ENCODE data around the gene IL24.

Gene IL24

DNA sequence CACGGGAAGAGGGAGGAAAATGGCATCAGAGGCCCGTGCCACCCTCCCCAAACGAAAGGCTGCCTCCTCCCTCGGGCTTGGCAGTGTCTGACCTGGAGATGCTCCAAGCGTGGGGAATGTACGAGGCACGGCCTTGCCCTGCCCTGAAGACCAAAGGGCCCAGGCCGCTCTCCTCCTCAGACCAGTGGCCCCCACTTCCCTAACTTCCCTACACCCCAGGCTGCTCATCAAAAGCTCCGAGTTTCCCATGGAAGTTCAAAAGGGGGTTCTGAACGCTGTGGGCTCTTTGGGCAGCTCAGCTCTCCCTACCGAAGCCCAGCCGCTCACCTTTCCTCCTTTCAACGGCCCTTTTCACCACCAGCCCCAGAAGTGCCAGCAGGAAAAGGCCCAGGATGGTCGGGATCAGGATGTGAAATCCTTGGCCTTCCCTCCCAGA lies 12.7 kb downstream of the IL24 start:
- H3K9me3 ChIP-seq, result no peaks in the 10 kb centered on the region
- H3K4me1 ChIP-seq (ENCODE audit: control insufficient read depth in 1 of 2, insufficient read depth in 1 of 2, low read depth in 1 of 2, low read length in 1 of 2), result peaks cover 0 to 13% of the 10 kb centered on the region in 2 experiments
- H3K36me3 ChIP-seq, result no peaks in the 10 kb centered on the region
- TF ChIP-seq, protein P1, sequence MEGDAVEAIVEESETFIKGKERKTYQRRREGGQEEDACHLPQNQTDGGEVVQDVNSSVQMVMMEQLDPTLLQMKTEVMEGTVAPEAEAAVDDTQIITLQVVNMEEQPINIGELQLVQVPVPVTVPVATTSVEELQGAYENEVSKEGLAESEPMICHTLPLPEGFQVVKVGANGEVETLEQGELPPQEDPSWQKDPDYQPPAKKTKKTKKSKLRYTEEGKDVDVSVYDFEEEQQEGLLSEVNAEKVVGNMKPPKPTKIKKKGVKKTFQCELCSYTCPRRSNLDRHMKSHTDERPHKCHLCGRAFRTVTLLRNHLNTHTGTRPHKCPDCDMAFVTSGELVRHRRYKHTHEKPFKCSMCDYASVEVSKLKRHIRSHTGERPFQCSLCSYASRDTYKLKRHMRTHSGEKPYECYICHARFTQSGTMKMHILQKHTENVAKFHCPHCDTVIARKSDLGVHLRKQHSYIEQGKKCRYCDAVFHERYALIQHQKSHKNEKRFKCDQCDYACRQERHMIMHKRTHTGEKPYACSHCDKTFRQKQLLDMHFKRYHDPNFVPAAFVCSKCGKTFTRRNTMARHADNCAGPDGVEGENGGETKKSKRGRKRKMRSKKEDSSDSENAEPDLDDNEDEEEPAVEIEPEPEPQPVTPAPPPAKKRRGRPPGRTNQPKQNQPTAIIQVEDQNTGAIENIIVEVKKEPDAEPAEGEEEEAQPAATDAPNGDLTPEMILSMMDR (IDR thresholded peaks at IDR 0.05), result no peak
- peaks cover 83% of the 10 kb centered on the region for H3K27me3 ChIP-seq
- no peak overlapping the region for H3K4me3 ChIP-seq (ENCODE audit: low read depth in 1 of 2, low read length in 1 of 2)
- no peak overlapping the region for H3K27ac ChIP-seq

DNA sequence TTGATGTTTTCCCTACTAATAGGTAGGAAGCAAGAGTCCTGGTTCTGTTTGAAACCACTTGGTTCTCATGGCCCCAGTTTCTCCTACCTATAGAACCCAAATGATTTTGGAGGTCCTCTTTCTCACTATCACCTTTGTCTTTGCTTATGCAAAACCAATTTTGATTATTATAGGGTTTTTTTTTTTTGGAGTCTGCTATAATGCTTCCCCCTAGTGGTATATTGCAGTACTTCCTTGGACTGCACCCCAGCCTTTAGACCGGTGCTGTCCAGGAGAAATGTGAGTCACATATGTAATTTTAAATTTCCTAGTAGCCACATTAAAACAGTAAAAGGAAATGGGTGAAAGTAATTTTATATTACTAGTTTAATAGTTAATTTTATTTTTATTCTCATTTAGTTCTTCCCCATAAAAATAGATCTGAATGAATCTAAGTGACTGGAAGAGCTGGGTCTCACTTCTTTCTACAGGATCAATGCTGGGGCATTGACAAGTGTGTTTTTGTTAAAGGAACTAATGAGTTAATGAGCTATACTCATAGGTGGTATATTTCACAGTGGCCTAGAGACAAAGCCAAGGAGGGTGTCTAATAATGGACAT lies 13.9 kb downstream of the IL24 start:
- TF ChIP-seq, protein P1 (IDR thresholded peaks at IDR 0.05), result peak; percentile 73
- Histone ChIP-seq H3K36me3 (no peaks in the 10 kb centered on the region), H3K4me3 (ENCODE audit: low read depth in 1 of 2, low read length in 1 of 2) (no peak overlapping the region), H3K9me3 (no peaks in the 10 kb centered on the region), H3K4me1 (ENCODE audit: control insufficient read depth in 1 of 2, insufficient read depth in 1 of 2, low read depth in 1 of 2, low read length in 1 of 2) (peaks cover 0 to 13% of the 10 kb centered on the region in 2 experiments), H3K27ac (no peak overlapping the region), H3K27me3 (peaks cover 78% of the 10 kb centered on the region)

DNA sequence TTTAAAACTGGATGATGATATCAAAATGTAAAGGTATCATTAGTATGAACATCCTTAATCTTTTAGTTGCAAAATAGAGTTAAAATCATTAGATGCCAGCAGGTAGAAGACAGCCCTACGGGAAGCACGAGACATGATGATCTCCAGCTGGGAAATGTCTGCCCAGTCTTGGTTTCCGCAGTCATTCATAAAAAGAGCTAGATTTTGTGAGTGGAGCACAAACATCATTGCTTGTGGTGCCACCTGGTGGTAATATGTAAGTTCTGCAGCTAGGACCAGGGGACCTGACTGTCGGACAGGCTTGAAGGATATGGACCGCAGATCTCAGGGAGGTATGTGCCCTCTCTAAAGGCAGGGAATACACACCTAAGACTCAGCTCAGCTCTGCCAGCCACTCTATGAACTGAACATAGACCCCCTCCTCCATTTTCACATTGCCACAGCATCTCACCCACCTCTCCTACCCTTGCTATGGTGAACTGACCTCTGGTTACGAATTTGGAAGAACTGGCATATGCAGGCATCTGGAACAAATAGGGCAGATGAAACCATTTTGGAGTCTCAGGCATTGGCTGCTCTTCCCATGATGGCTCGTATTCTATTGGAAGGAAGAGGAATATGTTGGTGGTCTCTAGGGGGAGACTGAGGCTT lies 15.3 kb downstream of the IL24 start:
- Histone ChIP-seq H3K27me3 (peaks cover 65% of the 10 kb centered on the region), H3K4me1 (ENCODE audit: control insufficient read depth in 1 of 2, insufficient read depth in 1 of 2, low read depth in 1 of 2, low read length in 1 of 2) (peaks cover 0 to 13% of the 10 kb centered on the region in 2 experiments), H3K36me3 (no peaks in the 10 kb centered on the region), H3K9me3 (no peaks in the 10 kb centered on the region), H3K27ac (no peak overlapping the region), H3K4me3 (ENCODE audit: low read depth in 1 of 2, low read length in 1 of 2) (no peak overlapping the region)
- TF ChIP-seq, protein P1 (IDR thresholded peaks at IDR 0.05), result peak; percentile 86

DNA sequence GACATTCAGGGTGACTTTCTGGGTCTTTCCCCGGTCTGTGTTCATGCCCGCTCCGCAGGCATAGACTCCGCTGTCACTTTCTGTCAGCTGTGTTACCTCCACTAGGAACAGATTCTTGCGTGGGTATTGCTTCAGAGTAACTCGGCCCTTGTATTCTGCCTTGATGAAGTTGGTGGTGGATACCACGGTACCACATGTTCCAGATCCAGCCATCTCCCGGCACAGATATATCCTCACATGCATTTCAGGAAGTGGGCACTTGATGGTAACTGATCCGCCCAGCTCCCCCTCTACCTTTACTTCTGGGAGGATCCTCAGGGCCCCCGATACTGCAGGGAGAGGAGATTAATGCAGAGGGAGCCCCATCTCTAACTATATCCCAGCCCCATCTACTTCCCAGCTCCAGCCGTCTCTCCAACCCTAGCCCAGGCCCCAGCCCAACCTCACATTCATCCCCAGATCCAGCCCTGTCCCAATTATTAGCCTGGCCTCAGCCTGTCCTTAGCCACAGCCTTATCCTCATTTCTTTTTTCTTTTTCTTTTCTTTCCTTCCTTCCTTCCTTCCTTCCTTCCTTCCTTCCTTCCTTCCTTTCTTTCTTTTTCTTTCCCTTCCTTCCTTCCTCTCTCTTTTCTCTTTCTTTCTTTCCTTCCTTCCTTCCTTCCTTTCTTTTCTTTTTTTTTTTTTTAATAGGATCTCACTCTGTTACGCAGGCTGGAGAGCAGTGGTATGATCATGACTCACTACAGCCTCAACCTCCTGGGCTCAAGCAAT lies 16.7 kb downstream of the IL24 start:
- Histone ChIP-seq H3K4me3 (ENCODE audit: low read depth in 1 of 2, low read length in 1 of 2) (no peak overlapping the region), H3K27ac (no peak overlapping the region), H3K4me1 (ENCODE audit: control insufficient read depth in 1 of 2, insufficient read depth in 1 of 2, low read depth in 1 of 2, low read length in 1 of 2) (peaks cover 0 to 13% of the 10 kb centered on the region in 2 experiments), H3K27me3 (peaks cover 52% of the 10 kb centered on the region), H3K36me3 (no peaks in the 10 kb centered on the region), H3K9me3 (no peaks in the 10 kb centered on the region)
- TF ChIP-seq, protein P1 (IDR thresholded peaks at IDR 0.05), result no peak

DNA sequence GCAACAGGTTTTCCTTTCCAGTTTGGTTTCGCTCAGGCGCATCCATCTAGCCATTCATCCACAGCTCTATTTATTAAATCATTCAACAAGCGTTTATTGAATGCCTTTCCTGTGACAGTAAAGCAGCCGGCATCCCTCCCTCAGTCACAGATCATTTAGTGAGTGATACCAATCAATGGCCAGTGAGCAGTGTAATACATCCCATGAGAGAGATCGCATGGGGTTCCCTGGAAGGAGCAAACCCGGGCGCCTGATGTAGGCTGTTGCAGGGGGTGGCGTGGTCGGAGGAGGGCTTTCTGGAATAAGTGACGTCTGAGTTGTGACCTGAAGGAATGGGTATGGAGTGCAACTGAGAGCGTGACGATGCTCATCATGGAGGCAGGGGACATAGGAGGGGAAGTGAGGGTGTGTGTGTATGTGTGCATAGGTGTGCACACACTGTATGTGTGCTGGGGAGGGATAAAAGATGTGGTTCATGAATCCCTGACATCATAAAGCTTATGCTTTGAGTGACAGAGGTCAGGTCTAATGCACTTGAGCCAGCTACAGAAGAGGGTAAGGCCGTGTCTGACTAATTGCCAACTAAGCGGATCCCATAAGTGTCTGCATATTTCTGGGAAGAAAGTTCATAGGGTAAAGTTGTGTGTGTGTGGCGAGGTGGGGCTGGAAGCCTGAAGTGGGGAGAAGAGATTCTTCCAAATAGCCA lies 17.9 kb downstream of the IL24 start:
- no peaks in the 10 kb centered on the region for H3K36me3 ChIP-seq
- peaks cover 0 to 4% of the 10 kb centered on the region in 2 experiments for H3K4me1 ChIP-seq (ENCODE audit: control insufficient read depth in 1 of 2, insufficient read depth in 1 of 2, low read depth in 1 of 2, low read length in 1 of 2)
- H3K27me3 ChIP-seq, result peaks cover 39% of the 10 kb centered on the region
- H3K9me3 ChIP-seq, result no peaks in the 10 kb centered on the region
- TF ChIP-seq, protein P1 (IDR thresholded peaks at IDR 0.05), result no peak
- no peak overlapping the region for H3K4me3 ChIP-seq (ENCODE audit: low read depth in 1 of 2, low read length in 1 of 2)
- H3K27ac ChIP-seq, result no peak overlapping the region
